Esophagus mucosa (tissue), 1 donor: ENCODE measurements around the gene DGKB. TPM values are rescaled to one million over a fixed set of nuclear protein-coding genes. Genes with fewer than 3 reads are reported as not detected.
"Not testable (repeated sequence)": the region's sequence is repeated elsewhere in the genome, so short reads cannot be mapped to it uniquely, and the experiment has no call there.

ENCODE experiments used
- ATAC-seq: fragments of 200-7000 bp; cut with Tn5 transposase; one replicate; pipeline ENCODE4 v1.9.1; 2020
- total RNA-seq: library from RNA; stranded (reverse); gene quantifications from one replicate; pipeline ENCODE4 v1.2.4, GENCODE V29; 2023
- donor health status: DM: yes; HTN: yes; CAD: no.

DGKB gene
- total RNA-seq, 1 donor from 2014 or later = 0.08 TPM

DNA sequence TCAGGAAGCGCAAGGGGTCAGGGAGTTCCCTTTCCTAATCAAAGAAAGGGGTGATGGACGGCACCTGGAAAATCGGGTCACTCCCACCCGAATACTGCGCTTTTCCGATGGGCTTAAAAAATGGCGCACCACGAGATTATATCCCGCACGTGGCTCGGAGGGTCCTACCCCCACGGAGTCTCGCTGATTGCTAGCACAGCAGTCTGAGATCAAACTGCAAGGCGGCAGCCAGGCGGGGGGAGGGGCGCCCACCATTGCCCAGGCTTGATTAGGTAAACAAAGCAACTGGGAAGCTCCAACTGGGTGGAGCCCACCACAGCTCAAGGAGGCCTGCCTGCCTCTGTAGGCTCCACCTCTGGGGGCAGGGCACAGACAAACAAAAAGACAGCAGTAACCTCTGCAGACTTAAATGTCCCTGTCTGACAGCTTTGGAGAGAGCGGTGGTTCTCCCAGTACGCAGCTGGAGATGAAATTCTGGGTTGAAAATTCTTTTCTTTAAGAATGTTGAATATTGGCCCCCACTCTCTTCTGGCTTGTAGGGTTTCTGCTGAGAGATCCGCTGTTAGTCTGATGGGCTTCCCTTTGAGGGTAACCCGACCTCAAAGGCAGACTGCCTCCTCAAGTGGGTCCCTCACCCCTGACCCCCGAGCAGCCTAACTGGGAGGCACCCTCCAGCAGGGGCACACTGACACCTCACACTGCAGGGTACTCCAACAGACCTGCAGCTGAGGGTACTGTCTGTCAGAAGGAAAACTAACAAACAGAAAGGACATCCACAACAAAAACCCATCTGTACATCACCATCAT lies 623.3 kb downstream of the DGKB start:
- not testable (repeated sequence) for ATAC-seq

DNA sequence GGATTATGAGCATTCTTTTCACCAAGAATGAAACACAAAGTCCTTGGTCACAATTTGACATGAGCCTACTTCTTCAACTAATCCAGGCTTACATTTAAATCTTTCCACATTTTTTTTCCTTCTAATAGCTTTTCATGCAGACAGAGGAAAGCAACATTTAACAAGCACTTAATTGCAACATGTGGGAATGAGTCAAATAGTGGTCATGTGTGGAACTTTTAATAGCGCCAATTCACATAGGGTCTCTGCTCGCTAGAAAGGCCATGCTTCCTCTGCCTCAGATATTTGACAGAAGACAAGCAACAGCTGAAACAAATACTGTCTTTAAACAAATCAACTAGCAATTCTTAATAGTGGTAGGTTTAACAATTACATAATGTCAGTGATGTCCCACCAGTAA lies 627.2 kb downstream of the DGKB start:
- no peak for ATAC-seq

DNA sequence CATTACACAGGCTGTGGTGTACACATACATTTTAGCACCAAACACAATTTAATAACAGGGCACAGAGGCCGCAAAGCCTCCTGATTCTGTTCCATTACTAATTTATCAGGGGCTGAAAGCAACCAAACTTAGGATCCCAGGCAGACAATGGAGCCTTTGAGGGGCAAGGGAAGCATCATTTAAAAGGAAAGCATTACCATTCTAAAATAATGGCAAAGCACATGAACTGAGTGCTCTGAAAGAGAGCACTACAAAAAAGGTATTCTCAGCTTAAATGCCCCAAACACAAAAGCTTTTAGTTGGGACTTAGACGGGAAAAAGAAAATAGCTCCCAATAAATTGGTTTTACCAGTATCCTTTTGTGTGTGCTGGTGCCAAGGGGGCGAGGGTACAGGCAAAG lies 631.1 kb downstream of the DGKB start:
- no peak for ATAC-seq

DNA sequence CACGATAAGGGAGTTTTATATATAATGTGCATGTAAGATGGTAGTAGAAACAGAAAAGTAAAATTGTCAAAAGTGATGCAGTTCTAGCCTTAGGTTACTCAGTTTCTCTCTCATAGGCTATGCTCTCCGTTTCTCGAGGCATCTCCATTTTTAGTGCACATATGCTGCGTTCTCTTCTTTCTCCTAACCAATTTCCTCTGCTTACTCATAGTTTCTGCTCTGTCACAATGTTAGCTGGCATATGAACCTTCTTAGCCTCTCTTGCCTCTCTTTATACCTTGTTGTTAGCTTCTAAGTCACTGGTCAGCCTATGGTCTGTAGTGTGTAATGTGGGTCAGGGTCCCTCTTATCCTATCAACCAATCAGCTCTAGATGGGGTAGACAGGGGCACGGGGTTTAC lies 632.5 kb downstream of the DGKB start:
- ATAC-seq = no peak

DNA sequence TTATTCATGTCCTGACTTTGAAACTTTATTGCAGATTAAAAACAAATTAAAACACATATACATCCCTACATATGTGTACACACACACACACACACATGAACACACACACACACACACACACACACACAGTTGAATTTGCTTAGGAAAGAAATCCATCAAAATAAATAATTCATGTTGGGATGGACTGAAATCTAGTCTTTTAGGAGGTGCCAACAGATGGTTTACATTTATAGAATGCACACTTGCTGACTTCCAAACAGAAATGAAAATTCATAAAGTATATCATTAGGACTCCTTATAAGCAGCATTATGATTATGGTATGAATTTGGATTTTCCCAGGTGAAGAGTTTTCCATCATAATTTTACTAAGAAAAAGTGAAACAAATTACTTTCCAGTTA lies 642.5 kb downstream of the DGKB start:
- ATAC-seq = no peak

DNA sequence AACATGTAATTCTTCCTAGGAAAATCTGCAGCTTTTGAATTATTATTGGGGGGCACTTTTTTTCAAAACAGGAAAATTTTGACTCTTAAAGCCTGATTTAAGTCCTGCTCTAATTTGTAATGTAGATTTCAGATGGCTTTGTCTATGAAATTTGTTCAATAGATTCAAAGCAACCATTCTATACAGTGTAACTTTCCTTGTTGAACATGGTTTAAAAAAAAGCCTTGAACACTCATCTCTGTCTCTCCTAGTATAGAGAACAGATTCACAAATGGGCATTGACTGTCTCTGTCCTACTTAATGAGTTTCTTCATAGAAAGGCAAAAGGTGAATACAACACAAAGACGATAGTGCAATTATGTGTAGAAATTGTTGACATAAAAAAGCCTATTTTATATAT lies 643.7 kb downstream of the DGKB start:
- ATAC-seq = no peak

DNA sequence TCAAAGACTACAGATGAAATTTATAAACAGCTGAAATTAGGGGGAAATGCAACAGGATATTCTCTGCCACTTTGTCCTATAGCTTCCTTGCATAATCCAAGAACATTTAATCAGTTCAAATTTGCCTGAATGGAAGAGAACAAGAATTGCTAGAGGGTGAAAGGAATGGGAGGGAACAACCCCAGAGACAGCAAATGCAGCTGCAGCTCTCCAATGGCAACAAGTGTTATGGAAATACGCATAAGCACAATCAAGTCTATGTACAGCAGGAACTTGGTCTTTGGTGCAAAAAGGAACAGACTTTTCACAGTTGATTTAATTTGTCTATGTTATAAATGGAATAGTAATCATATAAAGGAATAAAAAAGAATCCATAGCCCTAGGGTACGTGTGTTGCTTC lies 644.1 kb downstream of the DGKB start:
- ATAC-seq = no peak

DNA sequence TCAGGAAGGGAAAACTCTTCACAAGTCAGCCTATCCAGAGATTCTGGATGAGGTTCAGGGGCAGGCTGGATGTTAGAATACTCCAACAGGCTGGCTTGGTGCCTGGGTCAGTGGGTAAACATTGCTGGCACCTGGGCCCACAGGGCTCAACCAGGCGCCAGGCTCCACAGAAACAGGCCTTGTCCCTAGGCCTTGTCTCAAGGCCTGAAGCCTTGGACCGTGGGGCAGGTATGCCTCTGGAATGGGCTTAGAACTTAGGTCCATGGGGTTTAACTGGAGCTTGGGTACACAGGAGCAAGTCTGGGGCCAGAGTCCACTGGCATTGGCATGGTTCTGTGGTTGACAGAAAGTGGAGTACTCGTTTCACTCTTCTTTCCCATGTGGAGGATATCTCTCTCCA lies 650.1 kb downstream of the DGKB start:
- ATAC-seq = no peak

DNA sequence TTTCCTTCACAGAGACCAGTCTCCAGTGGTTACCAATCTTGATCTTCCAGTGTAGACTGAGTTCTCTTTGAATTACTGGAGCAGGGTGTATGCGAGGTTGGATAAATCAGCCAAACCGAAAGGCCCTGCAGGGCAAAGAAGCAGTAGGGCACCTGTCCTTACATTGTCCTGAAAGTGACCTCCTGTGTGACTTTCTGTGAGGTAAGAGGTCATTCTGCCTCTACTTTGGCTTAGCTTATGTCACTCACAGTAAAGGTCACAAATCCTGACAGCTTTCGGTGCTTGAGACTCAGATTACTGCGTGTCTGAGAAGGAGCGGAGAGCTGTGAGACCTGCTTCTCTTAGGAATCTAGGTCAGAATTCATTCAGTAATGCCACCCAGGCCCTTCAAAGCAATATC lies 660.4 kb downstream of the DGKB start:
- ATAC-seq = no peak

DNA sequence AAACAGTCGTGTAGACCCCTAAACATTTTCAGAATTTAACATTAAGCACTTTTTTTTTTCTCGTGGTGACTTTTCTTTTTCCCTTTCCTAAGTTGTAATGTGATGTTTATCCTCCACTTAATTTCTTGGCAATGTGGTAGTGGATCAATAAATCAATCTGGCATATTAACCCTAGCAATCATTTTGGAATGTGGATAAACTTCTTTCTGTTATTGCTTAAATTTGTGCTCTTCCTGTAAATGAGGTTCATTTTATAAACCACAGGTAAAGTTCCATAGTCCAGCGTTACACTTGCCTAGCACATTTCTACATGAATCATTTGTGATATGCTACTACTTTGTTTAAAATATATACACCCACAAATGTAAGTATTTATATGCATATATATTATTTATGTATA lies 665.7 kb downstream of the DGKB start:
- no peak for ATAC-seq

DNA sequence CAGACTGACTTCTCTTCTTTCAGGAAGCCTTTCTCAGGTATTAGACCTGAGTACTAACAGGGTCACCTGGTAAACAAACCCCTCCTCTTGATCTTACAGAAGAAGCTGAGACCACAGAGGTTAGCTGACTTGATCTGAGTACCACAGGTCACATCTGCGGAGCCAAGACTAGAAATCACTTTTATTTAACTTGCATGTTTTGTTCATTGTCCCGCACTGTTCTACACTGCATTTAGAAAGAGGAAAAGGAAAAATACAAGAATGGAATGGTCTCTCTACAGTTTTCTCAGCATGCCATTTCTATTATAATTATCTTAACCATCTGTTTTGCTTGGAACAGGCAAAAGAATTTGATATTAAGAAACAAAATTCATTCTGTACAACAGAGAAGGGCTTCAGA lies 667.5 kb downstream of the DGKB start:
- no peak for ATAC-seq

DNA sequence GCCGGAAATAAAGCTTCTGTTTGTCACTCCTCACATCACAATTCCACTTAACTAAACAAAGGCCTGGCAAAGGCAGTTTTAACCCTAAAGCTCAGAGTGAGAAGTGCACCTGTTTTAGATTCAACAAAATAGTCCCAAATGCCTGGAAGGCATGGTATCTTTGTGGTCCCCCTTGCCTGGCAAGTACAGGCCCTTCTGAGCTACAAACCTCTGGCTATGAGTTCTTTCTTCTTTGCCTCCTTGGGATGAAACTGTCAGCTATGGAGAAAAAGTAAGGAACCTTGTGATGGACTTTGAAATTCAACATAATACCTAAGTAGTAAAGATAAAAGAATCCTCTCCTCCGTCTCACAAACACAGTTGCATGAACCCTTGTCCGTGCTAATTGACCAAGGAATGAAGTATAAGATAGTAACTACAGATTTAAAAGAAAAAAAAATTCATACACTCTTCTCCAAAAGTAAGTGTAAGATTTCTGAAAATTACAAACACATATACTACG lies 668.6 kb downstream of the DGKB start:
- no peak for ATAC-seq

DNA sequence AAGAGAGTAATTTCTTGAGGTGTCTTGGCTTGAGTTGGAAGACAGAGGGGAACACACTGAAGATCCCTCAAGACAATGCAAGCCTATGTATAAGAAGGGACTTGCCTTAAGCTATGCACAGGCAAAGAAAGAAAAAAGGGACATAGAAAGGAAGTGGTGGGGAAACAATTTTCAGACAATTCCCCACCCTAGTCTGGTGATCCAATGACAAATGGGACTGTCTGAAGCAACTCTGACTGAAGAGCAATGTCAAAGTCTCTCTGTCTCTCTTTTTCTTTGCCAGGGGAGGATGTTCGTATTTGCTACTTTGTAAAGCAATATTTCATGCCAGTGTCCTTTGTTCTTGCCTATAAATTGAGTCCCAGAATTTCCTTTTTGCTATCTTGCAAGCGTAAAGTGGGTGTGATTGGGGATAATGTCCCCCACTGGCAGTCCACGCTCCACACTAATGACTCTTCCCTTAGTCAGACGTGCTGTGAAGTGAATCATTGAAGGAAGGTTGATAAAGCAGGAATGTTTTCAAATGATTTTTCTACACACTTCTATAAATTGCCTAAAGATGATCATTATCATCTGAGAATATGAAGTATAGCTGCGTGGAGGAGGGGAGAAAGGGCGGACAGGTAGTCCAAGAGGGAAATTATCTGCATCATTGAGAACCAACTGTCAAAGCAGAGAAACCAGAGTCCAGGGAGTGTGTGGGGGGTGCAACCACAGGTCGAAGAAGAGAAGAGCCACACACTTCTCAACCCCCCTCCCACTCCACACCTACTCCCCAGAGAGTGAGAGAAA lies 669.3 kb downstream of the DGKB start:
- no peak for ATAC-seq

DNA sequence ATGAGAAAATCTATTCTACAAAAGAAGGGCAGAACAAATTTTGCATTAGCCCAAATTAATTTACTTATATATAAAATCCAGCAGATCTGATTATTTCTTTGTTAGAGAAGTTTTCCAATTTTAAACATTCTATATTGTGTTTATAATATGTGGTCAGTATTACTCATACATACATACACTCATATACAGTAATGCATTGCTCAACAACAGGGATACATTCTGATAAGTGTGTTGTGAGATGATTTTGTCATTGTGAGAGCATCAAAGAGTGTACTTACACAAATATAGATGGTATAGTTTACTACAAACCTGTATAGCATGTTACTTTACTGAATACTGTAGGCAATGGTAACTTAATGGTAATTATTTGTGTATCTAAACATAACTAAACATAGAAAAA lies 673.5 kb downstream of the DGKB start:
- no peak for ATAC-seq

DNA sequence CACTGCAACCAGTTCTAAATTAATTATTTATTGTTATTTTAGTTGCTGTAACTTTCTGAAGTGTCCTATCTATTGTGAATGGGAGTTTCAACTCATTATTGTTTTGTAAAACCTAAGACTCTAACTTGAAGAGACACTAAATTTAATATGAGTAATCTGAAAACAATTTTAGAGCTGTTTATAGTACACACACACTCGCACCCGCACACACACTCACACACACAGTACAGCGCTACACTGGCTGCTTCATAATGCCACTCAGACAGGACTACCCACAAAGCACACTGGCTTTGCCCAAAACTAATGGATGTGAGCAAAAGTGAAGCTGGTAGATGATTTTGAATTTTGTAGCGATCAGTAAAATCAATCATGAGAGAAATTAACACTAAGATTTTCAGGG lies 674.2 kb downstream of the DGKB start:
- ATAC-seq = no peak

DNA sequence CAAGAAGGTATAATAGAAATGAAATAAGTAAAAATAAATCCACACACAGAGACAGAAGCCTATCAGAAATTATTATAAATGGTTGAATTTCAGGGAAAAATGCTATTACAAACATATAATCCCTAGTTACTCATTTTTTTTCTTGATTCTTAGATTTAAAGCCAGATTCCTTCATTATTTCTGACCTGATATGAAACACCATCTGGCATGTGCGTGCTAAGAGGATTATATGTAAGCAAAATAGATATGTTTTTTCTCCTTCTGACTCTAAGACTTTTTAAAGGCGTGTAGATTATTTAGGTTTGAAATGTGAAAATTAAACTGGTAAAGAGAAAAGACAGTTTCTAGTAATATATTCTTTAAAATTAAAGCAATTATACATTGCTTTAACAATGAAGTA lies 676.4 kb downstream of the DGKB start:
- ATAC-seq = no peak

DNA sequence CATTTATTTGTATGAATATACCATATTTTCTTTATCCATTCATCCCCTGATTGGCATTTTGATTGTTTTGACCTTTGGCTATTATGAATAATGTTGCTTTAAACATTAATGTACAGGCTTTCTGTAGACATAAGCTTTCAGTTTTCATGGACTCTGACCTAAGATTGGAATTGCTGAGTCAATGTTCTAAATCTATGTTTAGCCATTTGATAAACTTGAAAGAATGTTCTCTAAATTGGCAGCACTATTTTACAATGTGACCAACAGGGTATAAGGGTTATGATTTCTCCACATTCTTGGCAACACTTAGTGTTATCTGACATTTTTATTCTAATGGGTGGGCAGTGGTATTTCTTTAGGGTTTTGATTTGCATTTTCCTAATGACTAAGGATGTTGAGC lies 683.4 kb downstream of the DGKB start:
- no peak for ATAC-seq

DNA sequence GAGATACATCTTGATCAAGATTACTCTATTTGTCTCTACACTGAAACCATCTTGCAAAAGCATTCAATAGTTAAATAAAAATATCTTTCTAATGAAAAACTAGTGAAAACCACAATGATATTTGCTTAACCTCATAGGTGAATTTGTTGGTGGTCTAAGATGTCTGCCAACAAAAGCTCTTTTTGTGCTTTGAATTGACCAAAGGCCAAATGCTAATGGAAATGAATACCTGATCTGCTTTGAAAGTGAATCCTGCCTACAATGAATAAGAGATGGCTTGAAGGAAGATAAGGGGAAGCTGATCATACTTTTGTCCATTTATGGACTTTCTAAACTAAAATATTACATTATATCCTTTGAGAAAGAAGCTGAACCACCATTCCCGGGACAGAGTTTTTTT lies 684.2 kb downstream of the DGKB start:
- ATAC-seq = no peak

DNA sequence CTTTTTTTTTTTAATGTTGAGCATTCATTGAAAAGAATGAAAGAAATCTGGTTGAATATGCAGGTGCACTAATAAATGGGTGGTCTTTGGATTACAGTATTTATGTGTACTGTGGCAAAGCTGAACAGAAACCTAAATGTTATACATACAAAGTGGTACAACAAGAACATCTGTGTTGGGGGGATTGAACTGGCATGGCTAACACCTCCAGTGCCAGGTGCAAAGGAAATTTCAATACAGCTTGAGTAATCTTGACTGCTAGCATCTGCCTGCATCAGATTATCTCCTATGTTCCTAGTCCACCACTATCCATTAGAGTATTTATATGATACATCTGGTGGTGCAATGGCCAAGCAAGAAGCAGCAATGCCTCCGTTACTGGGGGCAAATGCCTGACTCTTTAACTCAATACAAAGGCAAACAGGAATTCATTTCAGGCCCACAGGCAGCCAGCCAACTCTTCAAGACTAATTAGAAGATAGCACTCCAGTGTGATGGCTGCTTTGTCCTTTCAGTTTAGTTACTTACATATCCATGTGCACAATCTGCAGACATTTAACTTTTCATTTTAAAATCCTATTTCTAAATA lies 692.6 kb downstream of the DGKB start:
- ATAC-seq = no peak

DNA sequence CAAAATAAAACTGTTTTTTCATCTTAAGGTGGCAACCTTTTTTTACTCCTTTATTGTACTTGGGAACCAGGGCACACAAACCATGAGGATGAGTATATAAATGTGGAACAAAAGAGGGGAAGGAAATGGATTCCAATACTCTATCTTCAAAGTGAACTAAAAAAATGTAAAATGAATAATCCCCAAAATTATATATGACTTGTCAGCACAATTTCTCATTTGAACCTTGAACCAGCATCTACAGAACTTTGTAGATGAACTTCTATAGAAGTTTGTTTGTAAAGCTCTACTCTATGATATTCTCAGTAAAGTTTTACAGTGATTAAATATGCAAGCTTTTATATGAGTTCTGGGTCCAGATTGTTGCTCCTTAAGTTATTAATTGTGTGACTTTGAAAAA lies 694.8 kb downstream of the DGKB start:
- no peak for ATAC-seq

DNA sequence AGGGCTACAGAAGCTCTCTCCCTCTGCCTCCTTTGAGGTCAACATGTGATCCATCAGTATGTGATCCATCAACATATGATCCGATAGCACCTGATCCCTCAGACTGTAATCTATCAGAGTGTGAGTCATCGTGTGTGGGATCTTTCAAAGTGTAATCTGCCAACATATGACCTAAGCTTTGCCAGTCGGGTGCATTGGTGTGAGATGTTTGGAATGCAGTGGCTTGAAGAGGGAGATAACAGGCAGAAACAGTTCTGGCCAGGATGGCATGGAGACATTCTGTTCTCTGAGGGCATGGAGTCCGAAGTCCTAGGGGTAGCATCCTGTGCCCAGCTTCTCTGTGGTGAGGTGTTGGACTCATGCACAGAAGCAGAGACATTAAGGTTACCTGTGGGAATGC lies 695.4 kb downstream of the DGKB start:
- ATAC-seq = no peak

DNA sequence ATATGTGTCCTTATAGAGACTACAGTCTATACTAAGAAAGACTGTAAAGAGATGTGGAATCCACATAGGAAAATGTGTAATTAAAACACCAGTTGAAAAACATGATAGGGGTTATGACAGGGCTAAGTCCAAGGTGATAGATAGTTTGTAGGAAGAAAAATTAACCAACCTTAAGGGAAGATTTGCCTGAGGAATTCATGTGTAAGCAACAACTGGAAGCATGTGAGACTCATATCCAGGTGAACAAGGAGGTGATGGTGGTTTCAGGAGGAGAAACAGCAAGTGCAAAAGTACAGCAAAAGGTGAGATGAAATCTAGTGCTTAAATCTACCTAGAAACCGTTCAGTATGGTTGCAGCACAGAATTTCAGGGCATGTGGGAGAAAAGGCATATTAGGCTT lies 696.4 kb downstream of the DGKB start:
- no peak for ATAC-seq

DNA sequence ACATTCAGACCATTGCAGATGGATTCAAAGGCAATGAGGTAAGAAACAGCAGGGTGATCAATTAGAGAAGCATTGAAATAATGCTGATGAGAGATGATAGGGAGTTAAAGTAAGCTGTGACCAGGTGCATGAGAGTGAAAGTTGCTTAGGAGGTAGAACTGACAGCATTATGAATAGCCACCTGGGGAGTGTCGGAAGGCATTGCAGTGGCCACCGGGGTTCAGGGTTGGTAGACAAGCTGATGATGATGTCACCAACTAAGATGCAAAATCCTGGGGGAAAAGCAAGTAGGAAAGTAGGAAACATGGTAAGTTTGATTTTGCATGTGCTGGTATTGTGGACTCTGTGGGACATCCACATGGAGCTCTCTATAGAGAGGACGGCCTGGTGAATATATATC lies 701.2 kb downstream of the DGKB start:
- no peak for ATAC-seq

DNA sequence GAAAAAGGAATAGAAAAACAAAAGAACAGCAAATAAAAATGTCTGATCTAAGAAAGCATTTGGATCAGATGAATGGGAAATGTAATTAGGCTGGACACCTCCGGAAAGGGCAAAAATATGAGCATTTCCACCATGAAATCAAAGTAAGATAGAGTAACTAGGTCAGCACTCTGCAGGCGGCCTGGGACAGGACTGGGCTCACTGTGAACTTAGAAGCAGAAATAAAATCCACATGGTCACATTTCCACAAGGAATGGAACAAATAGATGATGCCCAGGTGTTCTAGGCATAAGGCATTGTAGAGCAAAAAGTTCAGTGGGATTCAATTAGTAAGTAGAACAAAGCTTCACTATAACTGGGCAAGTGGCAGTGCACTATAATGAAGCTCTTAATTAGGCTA lies 703.2 kb downstream of the DGKB start:
- ATAC-seq = no peak
